ENCODE data around the gene SETBP1.
"Not testable (repeated sequence)": the region's sequence is repeated elsewhere in the genome, so short reads cannot be mapped to it uniquely, and the experiment has no call there.

SETBP1 gene

DNA sequence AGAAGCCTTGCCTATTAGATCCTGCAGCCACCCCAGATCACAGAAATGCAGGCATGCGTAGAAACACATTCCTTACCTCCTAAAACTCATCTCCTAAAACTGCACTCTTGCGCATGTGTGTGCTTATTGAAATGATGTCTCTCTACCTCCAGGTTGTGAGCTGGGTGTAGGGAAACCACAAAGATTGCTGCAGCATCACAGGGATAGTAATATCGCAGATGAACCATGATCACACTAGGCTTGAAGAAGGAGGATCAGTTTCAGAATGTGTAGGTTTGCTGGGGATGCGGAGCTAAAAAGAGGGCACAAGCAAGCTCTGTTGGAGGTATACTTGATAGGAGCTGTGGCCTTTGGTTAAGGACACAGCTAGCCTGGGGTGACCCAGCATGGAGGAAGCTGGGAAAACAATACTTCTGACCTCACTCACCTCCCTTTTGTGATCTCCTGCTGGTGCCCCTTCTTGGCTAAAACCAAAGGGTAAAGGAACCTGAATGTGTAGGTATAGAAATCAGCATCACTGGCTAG, 118.8 kb downstream of the SETBP1 start:
- Histone ChIP-seq H3K4me3 (ENCODE audit: low read depth, low read length) (no peak overlapping the region), H3K27me3 (ENCODE audit: control insufficient read depth, insufficient read depth, low read length) (no peaks in the 10 kb centered on the region), H3K36me3 (ENCODE audit: control insufficient read depth, insufficient read depth, low read length) (no peaks in the 10 kb centered on the region), H3K4me2 (ENCODE audit: low read length) (no peak overlapping the region), H2AFZ (no peak overlapping the region), H3K79me2 (no peaks in the 10 kb centered on the region), H3K4me1 (peaks cover 11% of the 10 kb centered on the region), H3K9ac (no peak overlapping the region), H3K9me3 (ENCODE audit: control insufficient read depth, low read length) (no peaks in the 10 kb centered on the region), H3K27ac (no peak overlapping the region)
- TF ChIP-seq, protein P1, sequence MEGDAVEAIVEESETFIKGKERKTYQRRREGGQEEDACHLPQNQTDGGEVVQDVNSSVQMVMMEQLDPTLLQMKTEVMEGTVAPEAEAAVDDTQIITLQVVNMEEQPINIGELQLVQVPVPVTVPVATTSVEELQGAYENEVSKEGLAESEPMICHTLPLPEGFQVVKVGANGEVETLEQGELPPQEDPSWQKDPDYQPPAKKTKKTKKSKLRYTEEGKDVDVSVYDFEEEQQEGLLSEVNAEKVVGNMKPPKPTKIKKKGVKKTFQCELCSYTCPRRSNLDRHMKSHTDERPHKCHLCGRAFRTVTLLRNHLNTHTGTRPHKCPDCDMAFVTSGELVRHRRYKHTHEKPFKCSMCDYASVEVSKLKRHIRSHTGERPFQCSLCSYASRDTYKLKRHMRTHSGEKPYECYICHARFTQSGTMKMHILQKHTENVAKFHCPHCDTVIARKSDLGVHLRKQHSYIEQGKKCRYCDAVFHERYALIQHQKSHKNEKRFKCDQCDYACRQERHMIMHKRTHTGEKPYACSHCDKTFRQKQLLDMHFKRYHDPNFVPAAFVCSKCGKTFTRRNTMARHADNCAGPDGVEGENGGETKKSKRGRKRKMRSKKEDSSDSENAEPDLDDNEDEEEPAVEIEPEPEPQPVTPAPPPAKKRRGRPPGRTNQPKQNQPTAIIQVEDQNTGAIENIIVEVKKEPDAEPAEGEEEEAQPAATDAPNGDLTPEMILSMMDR (IDR thresholded peaks at IDR 0.05), result no peak

GRCh38 chr18:44799907-44800421, 119.3 kb downstream of the SETBP1 start:
- Histone ChIP-seq H3K27ac (no peak overlapping the region), H3K9me3 (ENCODE audit: control insufficient read depth, low read length) (no peaks in the 10 kb centered on the region), H3K79me2 (no peaks in the 10 kb centered on the region), H2AFZ (no peak overlapping the region), H3K4me1 (peaks cover 11% of the 10 kb centered on the region), H3K36me3 (ENCODE audit: control insufficient read depth, insufficient read depth, low read length) (no peaks in the 10 kb centered on the region), H3K4me2 (ENCODE audit: low read length) (no peak overlapping the region), H3K27me3 (ENCODE audit: control insufficient read depth, insufficient read depth, low read length) (no peaks in the 10 kb centered on the region), H3K9ac (no peak overlapping the region), H3K4me3 (ENCODE audit: low read depth, low read length) (no peak overlapping the region)
- TF ChIP-seq, protein P1 (IDR thresholded peaks at IDR 0.05), result no peak

DNA sequence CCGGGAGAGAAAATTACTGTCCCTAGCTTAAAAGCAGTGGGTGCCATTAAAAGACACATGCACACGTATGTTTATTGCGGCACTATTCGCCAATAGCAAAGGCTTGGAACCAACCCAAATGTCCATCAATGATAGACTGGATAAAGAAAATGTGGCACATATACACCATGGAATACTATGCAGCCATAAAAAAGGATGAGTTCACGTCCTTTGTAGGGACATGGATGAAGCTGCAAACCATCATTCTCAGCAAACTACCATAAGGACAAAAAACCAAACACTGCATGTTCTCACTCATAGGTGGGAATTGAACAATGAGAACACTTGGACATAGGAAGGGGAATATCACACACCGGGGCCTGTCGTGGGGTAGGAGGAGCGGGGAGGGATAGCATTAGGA, 120.1 kb downstream of the SETBP1 start:
- H3K9me3 ChIP-seq (ENCODE audit: control insufficient read depth, low read length); H3K27me3 ChIP-seq (ENCODE audit: control insufficient read depth, insufficient read depth, low read length); H3K4me2 ChIP-seq (ENCODE audit: low read length); H3K27ac ChIP-seq; H2AFZ ChIP-seq; H3K79me2 ChIP-seq; H3K36me3 ChIP-seq (ENCODE audit: control insufficient read depth, insufficient read depth, low read length); H3K4me3 ChIP-seq (ENCODE audit: low read depth, low read length); H3K9ac ChIP-seq: not testable (repeated sequence)
- H3K4me1 ChIP-seq, result peaks cover 11% of the 10 kb centered on the region

DNA sequence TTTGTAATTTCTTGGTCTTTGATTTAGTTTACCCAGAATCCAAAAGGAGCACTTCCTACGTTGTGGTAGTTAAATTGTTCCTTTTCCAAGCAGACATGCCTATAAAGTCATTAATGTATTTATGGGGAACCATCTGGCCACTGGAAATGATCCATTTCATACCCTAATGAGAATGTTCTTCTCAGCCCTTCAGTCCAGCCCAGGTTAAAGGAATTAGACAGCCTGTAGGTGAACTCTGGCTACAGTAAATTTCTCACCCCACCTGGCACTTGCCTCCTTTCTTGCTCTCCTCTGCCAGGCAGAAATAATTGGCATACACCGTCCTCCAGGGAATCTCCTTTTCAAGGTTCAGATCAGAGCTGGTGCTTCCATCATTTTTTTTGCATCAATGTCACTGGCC, 121.1 kb downstream of the SETBP1 start:
- Histone ChIP-seq H3K9me3 (ENCODE audit: control insufficient read depth, low read length) (no peaks in the 10 kb centered on the region), H3K36me3 (ENCODE audit: control insufficient read depth, insufficient read depth, low read length) (no peaks in the 10 kb centered on the region), H3K4me1 (peaks cover 11% of the 10 kb centered on the region), H3K79me2 (no peaks in the 10 kb centered on the region), H3K4me3 (ENCODE audit: low read depth, low read length) (no peak overlapping the region), H3K9ac (no peak overlapping the region), H3K4me2 (ENCODE audit: low read length) (no peak overlapping the region), H3K27ac (no peak overlapping the region), H3K27me3 (ENCODE audit: control insufficient read depth, insufficient read depth, low read length) (no peaks in the 10 kb centered on the region), H2AFZ (no peak overlapping the region)
- TF ChIP-seq, protein P1 (IDR thresholded peaks at IDR 0.05), result no peak

DNA sequence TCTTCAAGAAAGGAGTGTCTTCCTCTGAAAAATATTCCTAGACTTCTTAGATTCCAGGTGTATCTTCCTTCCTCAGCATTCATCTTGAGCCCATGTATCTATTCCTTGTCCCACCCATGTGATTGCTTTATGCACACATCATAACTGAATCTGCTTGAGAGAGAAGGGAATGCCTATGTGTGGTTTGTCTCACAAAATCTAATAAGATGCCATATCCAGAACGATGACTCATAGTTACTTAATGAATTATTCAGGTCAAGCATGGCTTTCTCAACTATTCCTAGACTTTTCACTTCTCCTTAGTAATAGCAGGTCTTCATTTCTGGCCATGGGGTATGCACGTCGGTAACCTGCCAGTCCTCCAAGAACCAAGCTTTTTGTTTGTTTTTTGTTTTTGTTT, 121.8 kb downstream of the SETBP1 start:
- H3K9me3 ChIP-seq (ENCODE audit: control insufficient read depth, low read length), result no peaks in the 10 kb centered on the region
- H3K4me1 ChIP-seq, result peaks cover 11% of the 10 kb centered on the region
- H3K27me3 ChIP-seq (ENCODE audit: control insufficient read depth, insufficient read depth, low read length), result no peaks in the 10 kb centered on the region
- H3K4me2 ChIP-seq (ENCODE audit: low read length), result no peak overlapping the region
- H3K4me3 ChIP-seq (ENCODE audit: low read depth, low read length), result no peak overlapping the region
- H2AFZ ChIP-seq, result no peak overlapping the region
- no peaks in the 10 kb centered on the region for H3K36me3 ChIP-seq (ENCODE audit: control insufficient read depth, insufficient read depth, low read length)
- no peak overlapping the region for H3K9ac ChIP-seq
- no peaks in the 10 kb centered on the region for H3K79me2 ChIP-seq
- TF ChIP-seq, protein P1 (IDR thresholded peaks at IDR 0.05), result no peak
- peak overlapping the region; percentile 70 for H3K27ac ChIP-seq

Measured in parathyroid adenoma (tissue), 2 donors.